ENCODE data around the gene OR4E2.

DNA sequence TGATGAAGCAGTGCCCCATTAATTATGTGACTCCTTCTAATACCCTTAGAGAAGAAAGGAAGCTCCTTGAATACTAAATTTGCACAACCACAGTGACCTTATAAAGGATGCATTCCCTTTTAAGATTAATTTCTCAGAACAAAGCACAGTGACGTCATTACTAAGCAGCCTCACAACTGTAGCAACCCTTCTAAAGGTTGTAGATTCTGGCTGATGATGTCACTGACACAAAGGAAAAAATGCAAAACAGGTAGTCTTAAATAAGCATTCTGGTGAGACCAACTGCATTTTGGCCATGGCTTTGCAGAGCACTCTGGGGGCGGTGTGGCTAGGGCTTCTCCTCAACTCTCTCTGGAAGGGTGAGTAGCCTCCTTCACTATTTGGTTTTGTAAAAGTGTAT is 58.4 kb downstream of the OR4E2 start:
- no peak for TF ChIP-seq GATA3 (IDR thresholded peaks at IDR 0.05; ENCODE audit: low read depth, low read length)
- no peak for TF ChIP-seq GATA2 (IDR thresholded peaks at IDR 0.05; ENCODE audit: low read depth, low read length)

All from SH-SY5Y (cell line).